ENCODE measurements around the gene SPDYE3.
"Not testable (repeated sequence)": the region's sequence is repeated elsewhere in the genome, so short reads cannot be mapped to it uniquely, and the experiment has no call there.

DNA sequence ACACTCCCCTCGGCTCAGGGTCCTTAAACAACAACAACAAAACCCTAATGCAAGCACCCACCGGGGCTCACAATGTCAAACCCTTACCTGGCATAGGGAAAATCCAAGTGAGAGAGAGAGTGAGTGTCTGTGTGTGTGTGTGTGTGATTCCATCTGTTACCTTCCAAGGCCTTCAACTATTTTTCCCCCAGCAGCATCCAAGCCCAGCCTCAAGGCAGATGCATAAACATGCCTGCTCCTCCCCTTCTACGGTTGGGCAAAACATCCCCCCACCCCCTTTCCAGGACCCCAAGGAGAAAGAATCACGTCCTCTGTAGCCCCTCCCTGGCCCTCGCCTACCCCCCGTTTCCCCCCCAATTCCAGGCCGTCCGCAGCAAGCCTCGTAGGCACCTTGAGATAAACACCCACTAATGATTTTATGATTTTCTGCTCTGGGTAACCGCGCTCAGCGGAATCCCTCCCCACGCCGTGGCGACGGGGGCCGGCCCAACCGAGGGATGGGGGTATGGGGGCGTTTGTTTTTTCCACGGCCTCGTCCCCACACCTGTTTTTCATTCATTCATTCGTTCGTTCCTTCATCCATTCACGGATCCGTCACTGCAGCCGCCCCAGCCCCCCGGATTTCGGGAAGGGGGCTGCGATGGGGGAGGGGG, 36.4 kb upstream of the SPDYE3 start:
- TF ChIP-seq, protein P1, sequence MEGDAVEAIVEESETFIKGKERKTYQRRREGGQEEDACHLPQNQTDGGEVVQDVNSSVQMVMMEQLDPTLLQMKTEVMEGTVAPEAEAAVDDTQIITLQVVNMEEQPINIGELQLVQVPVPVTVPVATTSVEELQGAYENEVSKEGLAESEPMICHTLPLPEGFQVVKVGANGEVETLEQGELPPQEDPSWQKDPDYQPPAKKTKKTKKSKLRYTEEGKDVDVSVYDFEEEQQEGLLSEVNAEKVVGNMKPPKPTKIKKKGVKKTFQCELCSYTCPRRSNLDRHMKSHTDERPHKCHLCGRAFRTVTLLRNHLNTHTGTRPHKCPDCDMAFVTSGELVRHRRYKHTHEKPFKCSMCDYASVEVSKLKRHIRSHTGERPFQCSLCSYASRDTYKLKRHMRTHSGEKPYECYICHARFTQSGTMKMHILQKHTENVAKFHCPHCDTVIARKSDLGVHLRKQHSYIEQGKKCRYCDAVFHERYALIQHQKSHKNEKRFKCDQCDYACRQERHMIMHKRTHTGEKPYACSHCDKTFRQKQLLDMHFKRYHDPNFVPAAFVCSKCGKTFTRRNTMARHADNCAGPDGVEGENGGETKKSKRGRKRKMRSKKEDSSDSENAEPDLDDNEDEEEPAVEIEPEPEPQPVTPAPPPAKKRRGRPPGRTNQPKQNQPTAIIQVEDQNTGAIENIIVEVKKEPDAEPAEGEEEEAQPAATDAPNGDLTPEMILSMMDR (IDR thresholded peaks at IDR 0.05) = not testable (repeated sequence)
- TF ChIP-seq REST (IDR thresholded peaks at IDR 0.05; ENCODE audit: insufficient read depth in 1 of 2, low read depth in 2 of 2, low read length in 1 of 2); POLR2AphosphoS5 (IDR thresholded peaks at IDR 0.05; ENCODE audit: low read depth, low read length): not testable (repeated sequence)
